GM19455 (cell line): ENCODE measurements around the gene KMT2C.
A peak's percentile ranks its signal among the peaks of the same experiment; 100 is the strongest.
"Not testable (repeated sequence)": the region's sequence is repeated elsewhere in the genome, so short reads cannot be mapped to it uniquely, and the experiment has no call there.

Experiments used
- ATAC-seq: cut with Tn5 transposase; IDR thresholded peaks from one replicate; pipeline ENCODE4 v1.9.1; 2021; ENCODE audit not compliant: unreplicated experiment

The KMT2C gene

DNA sequence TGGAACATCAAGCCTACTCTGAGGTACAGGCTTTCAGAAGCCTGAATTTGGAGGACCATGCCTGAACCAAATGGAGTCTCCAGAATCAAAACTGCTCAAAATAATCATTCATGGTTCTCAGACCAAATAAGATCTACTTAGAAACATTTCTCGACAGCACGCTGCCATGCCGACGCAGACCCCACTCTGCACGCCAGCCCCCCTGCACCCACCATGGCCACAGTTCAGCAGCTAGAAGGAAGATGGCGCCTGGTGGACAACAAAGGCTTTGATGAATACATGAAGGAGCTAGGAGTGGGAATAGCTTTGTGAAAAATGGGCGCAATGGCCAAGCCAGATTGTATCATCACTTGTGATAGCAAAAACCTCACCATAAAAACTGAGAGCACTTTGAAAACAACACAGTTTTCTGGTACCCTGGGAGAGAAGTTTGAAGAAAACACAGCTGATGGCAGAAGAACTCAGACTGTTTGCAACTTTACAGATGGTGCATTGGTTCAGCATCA is 6.6 kb upstream of the KMT2C start:
- no peak for ATAC-seq

DNA sequence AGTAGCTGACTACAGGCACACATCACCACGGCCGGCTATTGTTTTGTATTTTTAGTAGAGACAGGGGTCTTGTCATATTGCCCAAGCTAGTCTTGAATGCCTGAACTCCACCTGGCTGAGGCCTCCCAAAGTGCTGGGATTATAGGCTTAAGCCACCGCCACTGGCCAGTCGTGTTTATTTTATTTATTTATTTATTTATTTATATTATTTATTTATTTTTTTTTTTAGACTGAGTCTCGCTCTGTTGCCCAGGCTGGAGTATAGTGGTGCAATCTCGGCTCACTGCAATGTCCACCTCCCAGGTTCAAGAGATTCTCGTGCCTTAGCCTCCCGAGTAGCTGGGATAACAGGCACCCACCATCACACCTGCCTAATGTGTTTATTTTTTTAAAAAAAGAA is 6.0 kb upstream of the KMT2C start:
- not testable (repeated sequence) for ATAC-seq

DNA sequence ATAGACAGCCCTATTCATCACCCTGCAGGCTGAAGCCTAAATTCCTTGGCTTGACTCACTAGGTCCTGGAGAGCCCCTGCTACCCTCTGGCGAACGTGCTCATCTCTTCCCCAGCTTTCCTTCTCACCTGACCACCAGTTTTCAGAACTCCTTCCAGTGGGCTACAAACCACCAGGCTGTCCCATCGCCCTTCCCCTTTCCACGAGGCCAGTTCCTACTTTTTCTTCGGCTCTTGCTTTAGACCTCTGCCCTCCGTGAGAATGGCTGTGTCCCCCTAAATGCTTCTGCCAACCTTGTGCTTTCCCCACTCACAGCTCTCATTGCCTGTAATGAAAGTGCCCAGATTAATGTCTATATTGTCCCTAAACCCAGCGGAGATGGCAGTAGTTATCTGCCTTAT is 5.4 kb upstream of the KMT2C start:
- not testable (repeated sequence) for ATAC-seq

DNA sequence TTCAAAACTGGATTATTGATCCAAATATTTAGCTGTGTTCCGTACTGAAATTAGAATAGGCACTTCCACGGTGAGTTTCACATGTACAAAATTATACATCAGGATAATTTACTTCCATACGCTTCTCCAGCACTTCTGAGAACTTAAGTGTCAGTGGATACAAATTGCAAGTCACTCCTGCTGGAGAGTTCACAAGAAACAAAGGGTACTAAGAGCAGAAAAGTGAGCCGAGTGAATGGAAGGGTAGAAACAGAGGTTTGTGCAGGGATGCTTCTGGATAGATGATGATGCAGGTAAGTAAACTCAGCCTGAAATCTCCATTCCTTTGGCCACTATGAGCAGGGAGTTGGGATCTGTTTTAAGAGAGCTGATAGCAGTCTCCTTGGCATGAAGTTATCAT is 2.2 kb upstream of the KMT2C start:
- not testable (repeated sequence) for ATAC-seq

DNA sequence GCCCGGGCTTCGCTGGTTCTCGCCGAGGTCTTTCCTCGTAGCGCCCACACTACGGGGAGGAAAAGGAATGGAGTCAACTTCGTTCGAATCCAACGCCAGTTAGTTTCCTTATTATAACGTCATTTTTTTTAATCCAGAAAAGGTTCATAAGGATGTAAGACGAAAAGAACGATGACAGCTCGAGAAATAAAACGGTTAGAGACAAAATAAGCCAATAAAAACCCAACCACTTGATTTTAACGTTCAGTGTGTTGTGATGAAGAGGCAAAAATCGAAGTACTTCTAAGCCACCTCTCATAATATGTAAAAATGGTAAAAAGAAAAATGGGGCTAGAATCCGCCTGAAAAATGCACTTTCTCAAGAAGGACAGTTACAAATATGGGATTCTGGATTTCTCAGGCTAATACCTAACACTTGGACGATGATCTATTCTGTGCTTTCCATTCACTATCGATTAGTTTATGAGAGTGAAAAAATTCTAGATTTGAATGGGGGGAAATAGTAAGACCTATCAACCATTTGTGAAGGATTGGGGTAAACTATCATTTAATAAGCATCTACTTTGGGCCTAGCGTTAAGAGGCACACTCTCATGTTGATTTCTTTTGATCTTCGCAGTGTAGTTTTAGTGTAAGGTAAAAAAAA is 1.2 kb upstream of the KMT2C start:
- not testable (repeated sequence) for ATAC-seq

DNA sequence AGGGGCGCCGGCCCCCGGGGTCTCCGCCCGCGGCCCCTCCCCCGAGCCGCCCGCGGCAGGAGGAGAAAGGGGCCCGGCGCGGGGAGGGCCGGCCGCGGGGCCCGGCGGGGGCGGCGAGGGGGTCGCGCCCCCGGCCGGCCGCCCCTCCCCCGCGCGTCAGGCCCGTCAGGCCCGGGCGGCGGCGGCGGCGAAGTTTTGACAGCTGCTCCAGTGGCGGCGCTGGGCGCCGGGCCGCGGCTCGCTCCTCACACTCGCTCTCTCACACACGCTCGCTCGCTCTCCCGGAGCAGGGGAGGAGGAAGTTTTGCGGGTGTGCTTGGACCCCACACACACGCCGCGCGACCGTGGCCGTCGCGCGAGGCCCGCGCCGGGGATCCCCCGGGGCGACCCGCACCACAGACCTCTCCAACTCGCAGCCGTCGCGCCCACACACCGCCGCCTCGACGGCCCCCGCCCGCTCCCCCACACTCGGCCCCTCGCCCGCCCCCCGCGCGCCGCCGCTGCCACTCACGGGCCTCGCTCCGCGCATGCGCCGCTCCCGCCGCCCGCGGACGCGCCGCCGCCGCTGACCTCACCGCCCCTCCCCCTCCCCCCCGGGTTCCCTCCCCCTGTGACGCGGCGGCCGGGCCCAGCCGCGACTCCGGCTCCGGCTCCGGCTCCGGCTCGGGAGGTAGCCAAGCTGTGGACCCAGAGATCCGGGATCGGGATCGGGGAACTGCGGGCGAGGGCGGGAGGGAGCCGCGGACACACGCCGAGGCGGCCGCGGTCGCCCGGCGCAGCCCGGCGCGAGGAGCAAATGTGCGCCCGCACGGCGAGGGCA is 518 bp upstream of the KMT2C start:
- peak; percentile 51 for ATAC-seq

DNA sequence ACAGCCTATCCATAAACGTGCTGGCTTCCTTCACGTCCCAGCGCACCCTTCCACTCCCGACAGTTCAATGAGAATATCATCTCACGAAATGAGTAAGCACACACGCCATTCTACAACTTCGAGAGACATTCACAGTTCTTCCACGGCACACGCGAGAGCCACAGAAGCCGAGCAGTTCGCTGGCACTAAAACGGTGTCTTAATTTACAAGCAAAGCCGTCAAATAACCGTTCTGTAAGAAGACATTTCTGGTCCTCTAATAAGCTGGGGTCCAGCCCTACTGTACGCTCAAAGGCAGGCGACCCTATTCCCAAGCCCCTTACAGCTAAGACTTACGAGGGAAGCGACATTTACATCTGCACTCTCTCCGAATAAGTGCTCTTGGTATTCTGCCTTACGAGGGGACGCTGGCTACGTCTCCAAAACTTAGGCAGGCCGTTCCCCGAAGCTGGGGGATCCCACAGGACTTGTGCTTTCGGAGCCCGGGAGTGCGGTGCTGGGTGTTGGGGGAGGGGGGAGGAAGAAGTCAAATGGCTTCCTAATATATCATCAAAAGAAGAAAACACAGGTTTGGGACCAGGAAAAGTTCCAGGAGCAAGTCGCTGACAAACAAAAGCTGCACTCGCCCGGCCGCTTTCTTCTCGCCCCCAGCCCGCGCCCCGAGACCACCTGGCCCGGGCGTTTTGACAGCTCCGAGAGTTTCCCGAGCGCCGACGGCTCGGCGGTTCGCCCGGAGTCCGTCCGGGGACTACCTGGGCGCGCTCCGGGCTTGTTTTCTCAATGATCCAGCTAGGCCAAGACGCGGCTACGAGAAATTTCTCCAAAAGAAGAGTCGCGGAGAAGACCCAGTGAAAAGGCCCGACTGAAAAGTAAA is 1.1 kb downstream of the KMT2C start:
- not testable (repeated sequence) for ATAC-seq

DNA sequence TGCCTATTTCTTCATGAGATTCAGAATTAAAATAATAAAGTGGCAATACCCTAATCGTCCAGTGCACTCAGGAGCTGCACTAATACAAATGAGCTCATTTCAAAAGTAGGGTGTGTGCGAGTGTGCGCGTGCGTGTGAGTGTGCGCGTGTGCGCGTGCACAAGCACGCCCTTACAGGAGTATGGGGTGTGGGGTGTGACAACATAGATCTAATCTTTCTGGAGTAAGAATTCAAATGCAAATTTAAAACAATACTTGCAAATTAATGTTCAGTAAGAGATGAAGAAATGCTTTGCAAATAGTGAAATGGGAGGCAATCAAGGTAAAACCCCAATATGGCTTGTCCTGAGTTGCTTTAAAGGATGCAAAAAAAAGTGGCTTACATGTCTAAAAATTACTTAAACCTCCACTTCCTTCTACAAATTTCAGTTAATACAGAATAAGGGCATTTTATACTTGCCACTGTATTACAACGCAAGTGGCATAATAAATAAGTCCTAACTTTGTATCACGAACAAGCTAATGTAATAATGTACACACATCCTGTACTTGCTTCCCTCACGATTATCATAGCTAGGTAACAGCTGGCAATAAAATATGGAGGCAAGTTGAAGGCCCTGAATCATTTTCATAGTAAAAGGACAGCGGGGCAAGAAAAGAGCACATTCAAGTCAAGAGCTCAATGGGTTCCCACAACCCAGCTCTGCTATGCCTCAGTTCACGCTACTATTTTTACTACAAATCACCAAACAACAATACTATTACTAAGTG is 1.9 kb downstream of the KMT2C start:
- peak; percentile 29 for ATAC-seq

DNA sequence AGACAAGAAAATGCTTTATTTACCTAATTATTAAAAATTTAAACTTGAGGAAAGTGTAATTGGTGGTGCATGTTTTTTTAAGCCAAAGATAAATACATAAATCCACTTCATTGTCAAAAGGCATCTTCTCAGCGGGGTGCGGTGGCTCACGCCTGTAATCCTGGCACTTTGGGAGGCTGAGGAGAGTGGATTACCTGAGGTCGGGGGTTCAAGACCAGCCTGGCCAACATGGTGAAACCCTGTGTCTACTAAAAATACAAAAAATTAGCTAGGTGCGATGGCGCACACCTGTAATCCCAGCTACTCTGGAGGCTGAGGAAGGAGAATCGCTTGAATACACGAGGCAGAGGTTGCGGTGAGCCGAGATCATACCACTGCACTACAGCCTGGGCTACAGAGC is 3.1 kb downstream of the KMT2C start:
- ATAC-seq = not testable (repeated sequence)

DNA sequence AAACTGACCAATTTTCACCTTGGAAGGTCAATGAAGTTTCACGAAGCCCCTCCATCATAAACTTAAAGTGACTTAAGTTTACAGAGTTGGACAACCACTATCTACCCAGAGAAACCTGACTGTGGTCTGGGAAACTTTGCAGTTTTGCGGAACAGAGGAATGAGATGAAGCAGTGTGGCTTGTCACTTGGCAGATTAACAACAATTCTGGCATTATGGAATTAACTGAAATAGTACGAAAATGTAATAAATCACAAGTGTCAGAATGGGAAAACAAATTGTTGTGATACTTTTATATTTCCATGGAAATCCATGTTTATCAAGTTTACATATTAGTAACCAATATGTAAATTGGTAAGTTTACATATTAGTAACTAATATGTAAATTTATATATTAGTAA is 4.9 kb downstream of the KMT2C start:
- ATAC-seq = no peak

DNA sequence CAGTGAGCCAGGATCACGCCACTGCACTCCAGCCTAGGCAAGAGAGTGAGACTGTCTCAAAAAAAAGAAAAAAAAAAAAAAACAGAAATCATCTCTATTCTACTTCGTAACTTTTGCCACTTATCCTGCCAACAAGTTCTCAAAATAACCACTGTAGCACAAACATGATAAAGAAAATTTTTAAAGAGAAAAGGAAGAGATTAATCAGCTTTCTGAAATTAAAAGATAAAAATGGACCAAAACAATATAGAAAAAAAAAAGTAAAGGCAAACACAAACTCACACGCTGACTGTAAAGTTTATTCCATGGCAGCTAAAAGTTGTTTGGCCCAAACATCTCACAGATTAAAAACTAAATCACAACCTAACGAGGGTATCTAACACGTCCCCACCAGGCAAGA is 5.7 kb downstream of the KMT2C start:
- ATAC-seq = not testable (repeated sequence)

DNA sequence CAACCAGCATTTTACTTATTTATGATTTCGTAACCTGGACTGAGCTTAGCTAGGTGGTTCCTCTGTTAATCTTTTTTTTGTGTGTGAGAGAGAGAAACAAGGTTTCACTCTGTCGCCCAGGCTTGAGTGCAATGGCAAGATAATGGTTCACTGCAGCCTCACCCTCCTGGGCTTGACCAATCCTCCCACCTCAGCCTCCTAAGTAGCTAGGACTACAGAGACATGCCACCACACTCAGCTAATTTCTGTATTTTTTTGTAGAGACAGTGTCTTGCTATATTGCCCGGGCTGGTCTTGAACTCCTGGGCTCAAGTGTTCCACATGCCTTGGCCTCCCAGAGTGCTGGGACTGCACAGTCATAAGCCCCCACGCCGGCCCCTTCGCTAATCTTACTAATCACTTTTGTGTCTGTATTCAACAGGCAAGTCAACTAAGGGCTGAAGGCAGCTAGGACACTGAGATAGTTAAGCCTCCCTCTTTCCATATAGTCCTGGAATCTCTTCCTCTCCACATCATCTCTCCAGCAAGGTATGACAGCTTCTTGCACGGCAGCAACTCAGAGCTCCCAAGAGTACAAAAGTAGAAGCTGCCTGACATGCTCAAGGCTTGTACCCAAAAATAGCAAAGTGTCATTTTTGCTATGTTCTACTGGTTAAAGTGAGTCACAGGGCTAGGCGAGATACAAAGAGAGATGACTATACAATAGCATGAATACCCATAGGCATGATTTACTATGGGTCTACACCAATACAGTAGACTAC is 11.3 kb downstream of the KMT2C start:
- ATAC-seq = no peak

DNA sequence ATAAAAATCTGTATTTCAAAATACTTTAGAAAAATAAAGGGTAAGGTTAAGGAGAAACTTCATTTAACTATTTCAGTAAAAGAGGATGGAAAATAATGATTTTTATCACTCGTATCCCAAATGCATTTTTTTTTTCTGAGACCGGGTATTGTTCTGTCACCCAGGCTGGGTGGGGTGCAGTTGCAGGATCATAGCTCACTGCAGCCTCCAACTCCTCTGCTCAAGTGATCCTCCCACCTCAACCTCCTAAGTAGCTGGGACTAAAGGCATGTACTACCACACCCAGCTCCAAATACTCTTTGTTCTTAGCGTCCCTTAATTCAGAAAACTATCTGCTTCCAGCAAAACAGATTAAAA is 11.8 kb downstream of the KMT2C start:
- no peak for ATAC-seq

DNA sequence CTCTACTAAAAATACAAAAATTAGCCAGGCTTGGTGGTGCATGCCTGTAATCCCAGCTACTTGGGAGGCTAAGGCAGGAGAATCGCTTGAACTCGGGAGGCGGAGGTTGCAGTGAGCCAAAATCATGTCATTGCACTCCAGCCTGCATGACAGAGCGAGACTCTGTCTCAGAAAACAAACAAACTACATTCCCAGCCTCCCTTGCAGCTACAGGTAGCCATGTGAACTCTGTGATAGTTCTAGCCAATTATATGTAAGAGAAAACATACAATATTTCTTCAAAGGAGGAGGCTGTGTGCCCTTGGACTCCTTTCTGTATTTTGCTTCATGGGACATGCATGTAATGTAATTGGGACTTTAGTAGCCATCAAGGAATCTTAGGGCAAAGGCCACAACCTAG is 12.6 kb downstream of the KMT2C start:
- ATAC-seq = not testable (repeated sequence)

DNA sequence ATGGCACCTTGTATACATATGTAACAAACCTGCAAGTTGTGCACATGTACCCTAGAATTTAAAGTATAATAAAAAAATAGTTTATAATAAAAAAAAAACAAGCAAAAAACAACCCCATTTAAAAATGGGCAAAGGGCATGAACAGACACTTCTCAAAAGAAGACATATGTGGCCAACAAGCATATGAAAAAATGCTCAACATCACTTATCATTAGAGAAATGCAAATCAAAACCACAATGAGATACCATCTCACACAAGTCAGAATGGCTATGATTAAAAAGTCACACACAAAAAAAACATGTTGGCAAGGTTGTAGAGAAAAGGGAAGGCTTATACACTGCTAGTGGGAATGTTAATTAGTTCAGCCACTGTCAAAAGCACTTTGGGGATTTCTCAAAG is 14.9 kb downstream of the KMT2C start:
- ATAC-seq = not testable (repeated sequence)

DNA sequence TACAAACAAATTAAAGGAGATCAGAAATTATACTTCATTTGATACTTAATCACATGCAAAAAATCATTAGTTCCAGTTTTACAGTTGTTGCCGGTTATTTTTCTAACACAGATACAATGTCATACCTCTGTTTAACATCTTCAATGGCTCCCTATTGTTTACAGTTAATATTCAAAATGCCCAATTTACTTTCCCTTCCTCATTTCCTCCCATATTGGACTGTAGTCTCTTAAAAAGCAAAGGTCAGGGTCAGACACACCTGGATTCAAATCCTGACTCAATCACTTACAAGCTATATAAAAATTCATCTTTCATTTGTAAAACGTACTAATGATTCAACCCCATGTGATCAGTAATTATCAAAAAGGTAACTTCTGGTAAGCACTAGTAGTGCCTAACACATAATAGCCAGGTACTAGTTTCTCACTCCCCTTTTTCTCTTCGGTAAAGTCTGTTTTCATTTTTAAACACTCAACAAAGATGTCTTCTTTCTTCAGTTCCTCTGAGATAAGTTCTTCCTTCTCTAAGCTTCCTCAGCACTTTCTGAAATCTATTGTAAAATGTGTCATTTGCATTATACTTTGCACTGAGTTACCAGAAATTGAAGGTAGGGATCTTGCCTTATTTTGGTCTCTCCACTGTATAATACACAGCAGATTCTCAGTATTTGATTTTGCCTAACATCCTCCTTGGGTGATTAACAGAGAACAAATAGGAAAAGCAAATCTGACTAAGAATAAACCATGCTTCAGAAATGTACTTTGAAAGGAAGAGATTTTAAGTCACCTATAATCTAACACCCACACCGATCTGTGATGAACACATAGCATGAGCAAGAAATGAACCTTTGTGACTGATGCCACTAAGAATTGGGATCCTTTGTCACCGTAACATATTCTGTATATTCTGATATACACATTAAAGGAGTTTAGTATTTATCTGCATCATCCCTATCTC is 16.1 kb downstream of the KMT2C start:
- ATAC-seq = no peak

DNA sequence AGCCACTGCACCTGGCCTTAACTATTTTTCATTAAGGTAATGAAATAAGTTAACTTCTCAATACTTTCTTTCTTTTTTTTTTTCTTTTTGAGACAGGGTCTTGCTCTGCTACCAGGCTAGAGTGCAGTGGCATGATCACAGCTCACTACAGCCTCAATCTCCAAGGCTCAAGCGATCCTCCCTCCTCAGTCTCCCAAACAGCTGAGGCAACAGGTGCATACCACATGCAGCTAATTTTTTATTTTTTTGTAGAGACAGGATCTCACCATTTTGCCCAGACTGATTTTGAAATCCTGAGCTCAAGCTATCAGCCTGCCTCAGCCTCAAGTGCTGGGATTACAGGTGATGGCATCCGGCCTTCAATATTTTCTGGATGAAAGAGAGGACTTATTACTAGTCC is 21.0 kb downstream of the KMT2C start:
- no peak for ATAC-seq

DNA sequence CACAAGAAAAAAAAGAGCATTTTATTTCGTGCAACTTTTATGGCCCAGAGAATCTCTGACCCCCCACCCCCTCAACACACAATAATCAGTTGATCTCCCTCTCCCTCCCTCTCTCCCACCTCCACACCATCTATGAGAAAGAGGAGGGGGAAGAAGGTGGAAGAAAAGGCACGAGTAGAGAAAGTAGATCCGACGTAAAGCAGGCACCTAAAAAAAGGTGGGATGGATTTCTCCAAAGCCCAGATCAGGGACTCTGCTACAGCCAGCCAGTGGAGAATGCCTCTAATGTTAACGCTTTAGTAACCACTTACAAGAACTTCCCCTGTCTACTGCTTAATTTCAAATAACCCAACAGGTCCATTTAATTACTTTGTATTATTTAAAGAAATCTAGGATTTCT is 24.4 kb downstream of the KMT2C start:
- no peak for ATAC-seq

DNA sequence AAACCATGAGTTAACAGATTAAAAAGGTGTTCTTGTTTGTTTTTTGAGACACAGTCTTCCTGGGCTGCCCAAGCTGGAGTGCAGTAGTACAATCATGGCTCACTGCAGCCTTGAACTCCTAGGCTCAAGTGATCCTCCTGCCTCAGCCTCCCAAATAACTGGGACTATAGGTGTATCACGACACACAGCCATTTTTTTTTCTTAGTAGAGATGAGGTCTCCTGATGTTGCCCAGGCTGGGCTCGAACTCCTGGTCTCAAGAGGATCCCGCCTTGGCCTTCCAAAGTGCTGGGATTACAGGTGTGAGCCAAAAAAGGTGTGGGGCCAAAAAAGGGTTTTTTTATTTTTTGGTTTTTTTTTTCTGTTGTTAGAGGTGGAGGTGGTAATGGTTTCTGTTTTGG is 29.3 kb downstream of the KMT2C start:
- ATAC-seq = no peak
